ENCODE data around the gene MYL6. TPM values are rescaled to one million over a fixed set of nuclear protein-coding genes. Genes with fewer than 3 reads are reported as not detected.

Gene MYL6
- total and polyA plus RNA-seq, 2 experiments from 2014 or later, result 2,618 to 6,680 TPM

- Histone ChIP-seq H3K4me1 (ENCODE audit: low read depth) (peaks cover 28% of the 10 kb centered on the region), H3K9me3 (ENCODE audit: low read depth) (no peaks in the 10 kb centered on the region), H3K27ac (peak overlapping the region; percentile 100), H3K4me3 (peak overlapping the region; percentile 86), H3K27me3 (no peaks in the 10 kb centered on the region), H3K36me3 (peaks cover 61% of the 10 kb centered on the region)
- TF ChIP-seq, protein P1, sequence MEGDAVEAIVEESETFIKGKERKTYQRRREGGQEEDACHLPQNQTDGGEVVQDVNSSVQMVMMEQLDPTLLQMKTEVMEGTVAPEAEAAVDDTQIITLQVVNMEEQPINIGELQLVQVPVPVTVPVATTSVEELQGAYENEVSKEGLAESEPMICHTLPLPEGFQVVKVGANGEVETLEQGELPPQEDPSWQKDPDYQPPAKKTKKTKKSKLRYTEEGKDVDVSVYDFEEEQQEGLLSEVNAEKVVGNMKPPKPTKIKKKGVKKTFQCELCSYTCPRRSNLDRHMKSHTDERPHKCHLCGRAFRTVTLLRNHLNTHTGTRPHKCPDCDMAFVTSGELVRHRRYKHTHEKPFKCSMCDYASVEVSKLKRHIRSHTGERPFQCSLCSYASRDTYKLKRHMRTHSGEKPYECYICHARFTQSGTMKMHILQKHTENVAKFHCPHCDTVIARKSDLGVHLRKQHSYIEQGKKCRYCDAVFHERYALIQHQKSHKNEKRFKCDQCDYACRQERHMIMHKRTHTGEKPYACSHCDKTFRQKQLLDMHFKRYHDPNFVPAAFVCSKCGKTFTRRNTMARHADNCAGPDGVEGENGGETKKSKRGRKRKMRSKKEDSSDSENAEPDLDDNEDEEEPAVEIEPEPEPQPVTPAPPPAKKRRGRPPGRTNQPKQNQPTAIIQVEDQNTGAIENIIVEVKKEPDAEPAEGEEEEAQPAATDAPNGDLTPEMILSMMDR (IDR thresholded peaks at IDR 0.05; ENCODE audit: low read depth, low read length), result no peak
- peak in 1 of 2 donors; percentile 55 for DNase-seq (ENCODE audit: low read depth in 1 of 2, low spot score in 1 of 2)
These were observed 2.1 kb downstream of the MYL6 start for GRCh38 chr12:56160193-56160763.

- TF ChIP-seq, protein P1 (IDR thresholded peaks at IDR 0.05; ENCODE audit: low read depth, low read length), result no peak
- no peaks in the 10 kb centered on the region for H3K27me3 ChIP-seq
- H3K9me3 ChIP-seq (ENCODE audit: low read depth), result no peaks in the 10 kb centered on the region
- peaks cover 28% of the 10 kb centered on the region for H3K4me1 ChIP-seq (ENCODE audit: low read depth)
- H3K4me3 ChIP-seq, result peak overlapping the region; percentile 86
- H3K36me3 ChIP-seq, result peaks cover 68% of the 10 kb centered on the region
- no peak for DNase-seq (ENCODE audit: low read depth in 1 of 2, low spot score in 1 of 2)
- H3K27ac ChIP-seq, result peak overlapping the region; percentile 100
These were observed 2.9 kb downstream of the MYL6 start for GRCh38 chr12:56160894-56161689.

GRCh38 chr12:56161690-56162351 lies 3.7 kb downstream of the MYL6 start:
- peaks cover 73% of the 10 kb centered on the region for H3K36me3 ChIP-seq
- H3K9me3 ChIP-seq (ENCODE audit: low read depth), result no peaks in the 10 kb centered on the region
- peak overlapping the region; percentile 100 for H3K27ac ChIP-seq

GRCh38 chr12:56162468-56163290 lies 4.5 kb downstream of the MYL6 start:
- H3K27ac ChIP-seq, result peak overlapping the region; percentile 100

More at GRCh38 chr12:56161690-56162351, 3.7 kb downstream of the MYL6 start:
- TF ChIP-seq, protein P1 (IDR thresholded peaks at IDR 0.05; ENCODE audit: low read depth, low read length), result no peak
- Histone ChIP-seq H3K4me1 (ENCODE audit: low read depth) (peaks cover 28% of the 10 kb centered on the region), H3K4me3 (no peak overlapping the region), H3K27me3 (no peaks in the 10 kb centered on the region)
- peak in 1 of 2 donors; percentile 41 for DNase-seq (ENCODE audit: low read depth in 1 of 2, low spot score in 1 of 2)

More at GRCh38 chr12:56162468-56163290, 4.5 kb downstream of the MYL6 start:
- Histone ChIP-seq H3K9me3 (ENCODE audit: low read depth) (no peaks in the 10 kb centered on the region), H3K4me1 (ENCODE audit: low read depth) (peaks cover 29% of the 10 kb centered on the region), H3K36me3 (peaks cover 74% of the 10 kb centered on the region), H3K27me3 (no peaks in the 10 kb centered on the region), H3K4me3 (no peak overlapping the region)
- DNase-seq (ENCODE audit: low read depth in 1 of 2, low spot score in 1 of 2), result peak in 1 of 2 donors; percentile 44
- TF ChIP-seq, protein P1 (IDR thresholded peaks at IDR 0.05; ENCODE audit: low read depth, low read length), result no peak
